Effector CD4-positive, alpha-beta T cell (primary cell): ENCODE measurements around the gene ARHGAP6.
"Not testable (repeated sequence)": the region's sequence is repeated elsewhere in the genome, so short reads cannot be mapped to it uniquely, and the experiment has no call there.

ENCODE experiments used
- DNase-seq: peaks from one replicate; pipeline ENCODE4 v3.0.0-alpha.2; 2020

Gene ARHGAP6

GRCh38 chrX:11641349-11642065 lies 24.2 kb downstream of the ARHGAP6 start:
- DNase-seq: no peak

DNA sequence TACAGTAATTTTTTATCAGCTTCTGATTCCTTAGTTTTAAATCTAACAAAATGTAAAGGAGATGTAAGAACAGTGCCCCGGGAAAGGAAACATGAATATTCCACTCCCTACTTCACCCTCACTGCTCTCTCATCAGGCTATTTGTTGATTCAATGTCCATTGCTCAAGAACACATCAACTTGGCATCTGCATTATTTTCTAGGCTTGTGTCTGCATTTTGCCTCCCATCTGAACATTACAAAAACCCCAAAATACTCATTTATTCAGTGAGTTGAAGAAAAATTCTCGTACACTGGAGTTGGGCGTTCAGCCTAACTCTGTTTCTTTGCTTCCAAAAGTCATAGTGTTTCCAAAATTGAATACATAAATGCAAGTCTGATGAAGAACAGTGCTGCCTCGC lies 25.6 kb downstream of the ARHGAP6 start:
- no peak for DNase-seq

- DNase-seq: no peak
Measured at GRCh38 chrX:11632732-11633131, 33.0 kb downstream of the ARHGAP6 start.

- DNase-seq: no peak
Measured at GRCh38 chrX:11629593-11630211, 36.0 kb downstream of the ARHGAP6 start.

GRCh38 chrX:11628399-11628798 lies 37.3 kb downstream of the ARHGAP6 start:
- no peak for DNase-seq

- DNase-seq: no peak
Measured at GRCh38 chrX:11626351-11626750, 39.4 kb downstream of the ARHGAP6 start.

- no peak for DNase-seq
Measured at GRCh38 chrX:11619441-11619840, 46.3 kb downstream of the ARHGAP6 start.

- not testable (repeated sequence) for DNase-seq
Measured at GRCh38 chrX:11614253-11614652, 51.5 kb downstream of the ARHGAP6 start.

DNA sequence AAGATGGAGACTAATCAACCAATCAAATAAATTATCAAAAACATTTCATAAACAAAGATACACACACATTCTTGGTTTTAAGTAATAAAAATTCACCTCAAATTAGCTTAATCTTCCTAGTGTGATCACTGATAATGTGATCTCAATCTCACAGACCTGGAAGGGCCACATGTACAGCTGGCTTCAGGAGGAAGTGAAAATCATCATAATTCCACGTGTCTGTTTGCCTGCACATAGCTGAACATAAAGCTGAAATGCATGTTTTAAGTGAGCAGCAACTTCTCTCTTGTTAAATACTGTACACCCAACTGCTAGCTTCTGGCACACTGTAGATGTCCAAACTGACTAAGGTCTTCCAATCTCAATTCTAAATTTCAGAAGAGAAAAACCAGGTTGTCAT lies 53.8 kb downstream of the ARHGAP6 start:
- no peak for DNase-seq

GRCh38 chrX:11611161-11611560 lies 54.6 kb downstream of the ARHGAP6 start:
- no peak for DNase-seq

DNA sequence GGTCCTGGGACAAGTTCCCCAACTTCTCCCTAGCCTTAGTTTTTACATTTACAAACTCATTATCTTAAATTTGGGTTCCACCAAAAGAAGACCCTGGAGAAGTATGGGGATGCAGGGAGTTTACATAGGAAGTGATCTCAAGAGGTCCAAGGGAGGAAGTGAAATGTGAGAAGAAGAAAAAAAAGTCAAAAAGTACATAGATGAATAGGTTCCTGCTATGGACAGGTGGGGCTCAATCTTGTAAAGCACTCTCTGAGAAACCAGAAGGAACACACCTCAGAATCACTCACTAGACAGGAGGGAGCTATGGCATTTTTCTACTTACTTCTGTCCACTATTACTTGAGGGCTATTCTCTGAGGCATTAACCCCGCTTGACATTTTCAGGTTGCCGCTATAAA lies 56.6 kb downstream of the ARHGAP6 start:
- no peak for DNase-seq

DNA sequence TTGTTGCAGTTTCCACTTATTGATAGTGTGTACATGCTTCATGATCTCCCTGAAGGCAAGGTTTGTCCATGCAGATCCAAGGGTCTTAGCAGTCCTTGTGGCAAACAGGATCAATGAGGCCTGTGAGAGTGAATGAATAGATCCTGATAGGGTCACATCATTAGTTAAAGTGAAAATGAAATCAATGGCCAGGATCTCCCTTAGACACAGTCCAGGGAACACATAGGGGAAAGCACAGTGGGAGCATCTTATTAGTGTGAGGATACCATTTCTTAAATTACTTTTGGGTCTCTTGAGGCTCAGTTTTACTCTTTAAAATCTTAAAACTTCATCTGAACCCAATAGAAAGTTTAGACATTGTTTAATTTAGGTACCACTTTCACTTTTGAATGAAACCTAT lies 59.3 kb downstream of the ARHGAP6 start:
- DNase-seq: no peak

DNA sequence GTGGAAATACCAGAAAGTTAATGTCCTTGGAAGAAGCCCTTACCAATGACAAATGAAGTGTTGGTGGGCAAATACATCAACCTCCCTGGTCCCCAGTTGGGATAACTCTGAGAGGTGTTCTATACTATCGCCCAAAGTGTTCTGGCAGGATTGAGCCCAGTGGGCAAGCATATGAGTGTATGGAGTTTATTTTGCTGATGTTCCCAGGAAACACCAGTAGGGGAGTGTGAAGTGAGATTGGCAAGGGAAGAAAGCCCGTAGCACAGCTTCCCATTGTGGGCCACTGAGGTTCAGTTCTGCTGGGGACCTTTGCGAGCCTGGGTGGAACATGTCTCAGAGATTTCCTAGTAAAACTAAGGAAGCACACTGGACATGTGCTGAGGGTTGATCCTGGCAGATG lies 65.1 kb downstream of the ARHGAP6 start:
- DNase-seq: no peak

- DNase-seq: no peak
Measured at GRCh38 chrX:11597479-11597878, 68.2 kb downstream of the ARHGAP6 start.

DNA sequence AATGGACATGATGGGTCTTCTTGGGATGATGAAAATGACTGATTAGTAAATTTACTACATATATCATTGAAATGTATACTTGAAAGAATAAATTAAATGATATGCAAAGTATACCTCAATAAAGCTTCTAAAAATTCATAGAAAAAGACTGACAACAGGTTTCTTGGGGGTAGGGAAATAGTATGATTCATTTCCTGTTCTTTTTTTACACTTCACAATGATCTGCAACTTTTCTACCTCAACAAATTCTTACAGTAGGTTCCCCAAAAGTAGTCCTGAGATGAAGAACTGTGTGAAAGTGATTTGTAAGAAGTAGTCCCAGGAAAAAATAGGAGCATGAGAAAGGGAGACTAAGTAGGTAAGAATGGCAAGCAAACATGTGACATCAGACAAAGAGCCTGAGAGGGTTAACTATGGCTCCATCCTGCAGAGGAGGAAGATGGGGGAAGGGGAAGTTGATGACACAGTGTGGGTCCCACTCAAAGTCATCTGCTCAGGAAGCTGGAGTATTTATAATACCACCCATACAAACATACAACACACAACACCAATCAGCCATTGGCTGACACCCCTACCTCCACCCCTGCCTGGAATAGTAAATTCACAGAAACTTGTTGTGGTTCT lies 73.9 kb downstream of the ARHGAP6 start:
- no peak for DNase-seq

GRCh38 chrX:11589641-11590040 lies 76.1 kb downstream of the ARHGAP6 start:
- no peak for DNase-seq

- no peak for DNase-seq
Measured at GRCh38 chrX:11588097-11588496, 77.6 kb downstream of the ARHGAP6 start.

DNA sequence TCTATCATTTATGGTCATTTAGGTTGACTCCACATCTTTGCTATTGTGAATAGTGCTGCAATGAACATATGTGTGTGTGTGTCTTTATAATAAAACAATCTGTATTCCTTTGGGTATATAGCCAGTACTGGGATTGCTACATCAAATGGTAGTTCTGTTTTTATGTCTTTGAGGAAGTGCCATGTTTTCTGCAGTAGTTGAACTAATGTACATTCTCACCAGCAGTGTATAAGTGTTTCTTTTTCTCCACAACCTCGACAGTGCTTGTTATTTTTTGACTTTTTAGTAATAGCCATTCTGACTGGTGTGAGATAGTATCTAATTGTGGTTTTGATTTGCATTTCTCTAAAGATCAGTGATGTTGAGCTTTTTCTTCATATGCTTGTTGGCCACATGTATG lies 80.5 kb downstream of the ARHGAP6 start:
- DNase-seq: no peak

- DNase-seq: no peak
Measured at GRCh38 chrX:11580789-11581188, 84.9 kb downstream of the ARHGAP6 start.

DNA sequence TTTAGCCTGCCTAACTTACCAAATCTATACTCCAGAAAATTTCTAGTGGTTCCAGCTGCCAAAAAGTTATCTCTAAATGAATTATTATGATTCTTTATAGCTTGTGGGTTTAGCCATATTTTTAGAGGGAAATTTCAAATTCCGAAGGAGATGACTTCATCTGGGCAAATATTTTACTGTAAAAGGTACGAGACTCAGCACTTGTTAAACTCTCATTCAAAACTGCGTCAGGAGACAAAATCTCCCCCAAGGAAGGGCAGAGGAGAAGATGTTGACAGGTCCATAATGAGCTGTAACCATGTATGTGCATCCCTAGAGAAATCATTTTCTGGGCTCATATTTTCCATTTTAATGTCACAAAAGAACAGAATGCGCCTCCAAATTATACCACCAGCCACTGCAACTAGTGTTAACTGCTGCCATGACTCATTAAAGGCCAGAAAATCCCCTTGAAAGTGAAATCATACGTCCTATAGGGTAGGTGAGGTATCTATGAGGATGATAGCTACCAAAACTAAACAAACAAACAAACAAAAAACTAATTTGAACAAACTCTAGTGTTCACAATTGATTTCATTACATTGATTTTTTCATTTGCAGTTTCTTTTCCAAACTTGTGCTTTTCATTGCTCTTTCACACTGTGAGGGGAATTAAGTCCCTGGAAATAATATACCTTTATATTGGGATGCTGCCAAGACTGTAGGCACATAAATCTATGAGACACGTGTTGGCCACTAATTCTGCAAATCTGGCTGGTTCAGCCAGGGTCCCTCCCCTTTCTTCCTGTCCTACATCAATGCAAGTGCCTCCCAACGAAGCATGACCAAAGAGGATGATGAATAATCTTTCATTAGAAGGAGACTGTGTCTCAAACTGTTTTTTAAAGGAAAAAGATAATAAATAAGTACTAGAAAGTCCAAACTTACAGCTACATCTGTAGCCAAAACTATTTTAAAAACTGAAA lies 85.8 kb downstream of the ARHGAP6 start:
- DNase-seq: no peak

- DNase-seq: not testable (repeated sequence)
Measured at GRCh38 chrX:11578301-11578700, 87.4 kb downstream of the ARHGAP6 start.

- DNase-seq: no peak
Measured at GRCh38 chrX:11577603-11578002, 88.1 kb downstream of the ARHGAP6 start.

GRCh38 chrX:11575332-11575731 lies 90.4 kb downstream of the ARHGAP6 start:
- no peak for DNase-seq
